K562 (cell line): ENCODE results near the gene DDX23.

Experiments used
- BCOR ChIP-seq: fragments of 450-650 bp; IDR thresholded peaks from 2 replicates; pipeline ENCODE4 v1.6.1; 2016
- CREM ChIP-seq: IDR thresholded peaks from 2 replicates; pipeline ENCODE4 v1.6.1; 2014; ENCODE audit warnings: antibody characterized with exemption, low read depth
- CTCF ChIP-seq, 3 experiments: IDR thresholded peaks in 2 of 3; conservative IDR thresholded peaks in 1 of 3; 2 replicates each; pipeline ENCODE4 v1.5.1; 2011 to 2012; ENCODE audit warnings: low read length in 3 of 3, mild to moderate bottlenecking in 3 of 3, control low read depth in 2 of 3, improper control_type of control experiment in 1 of 3, inconsistent platforms in 1 of 3, low read depth in 1 of 3, mixed read lengths in 1 of 3, moderate library complexity in 1 of 3; ENCODE audit not compliant: insufficient read depth in 2 of 3
- EZH2 ChIP-seq: IDR thresholded peaks from 2 replicates; pipeline ENCODE4 v1.6.1; 2012; ENCODE audit warnings: low read depth, mild to moderate bottlenecking, inconsistent platforms, low read length, borderline replicate concordance
- FOXM1 ChIP-seq, 2 experiments: fragments of 450-650 bp in 1 of 2; sonication (generic) in 1 of 2; formaldehyde crosslinking in 1 of 2; IDR thresholded peaks; 2 replicates each; pipeline versions ENCODE4 v1.6.1 to v1.9.0; 2017 to 2022; ENCODE audit warnings: low read depth in 2 of 2, mild to moderate bottlenecking in 2 of 2, missing genetic modification reagents in 1 of 2, moderate library complexity in 1 of 2
- JUND ChIP-seq, 2 experiments: IDR thresholded peaks; 2 replicates in 1 of 2; 3 replicates in 1 of 2; pipeline ENCODE4 v1.6.1; 2011; ENCODE audit warnings: borderline replicate concordance in 2 of 2, low read depth in 2 of 2, low read length in 2 of 2, improper control_type of control experiment in 1 of 2, missing biosample characterization in 1 of 2, missing genetic modification characterization in 1 of 2, missing genetic modification reagents in 1 of 2
- MCM7 ChIP-seq, 2 experiments: fragments of 450-650 bp; IDR thresholded peaks; 2 replicates each; pipeline ENCODE4 v1.6.1; 2016 to 2018
- PRDM10 ChIP-seq: fragments of 450-650 bp; IDR thresholded peaks from 2 replicates; pipeline ENCODE4 v1.6.1; 2018; ENCODE audit not compliant: partially characterized antibody
- SMC3 ChIP-seq: conservative IDR thresholded peaks from 2 replicates; pipeline ENCODE4 v1.6.1; 2011; ENCODE audit warnings: low read depth, low read length, improper control_type of control experiment; ENCODE audit not compliant: insufficient read depth
- TAF1 ChIP-seq: IDR thresholded peaks from 2 replicates; pipeline ENCODE4 v1.6.1; 2011; ENCODE audit warnings: mild to moderate bottlenecking, low read length, moderate library complexity; ENCODE audit not compliant: insufficient read depth, control insufficient read depth, severe bottlenecking; ENCODE audit errors: extremely low read depth
- TCF7 ChIP-seq: sonication (generic); IDR thresholded peaks from 2 replicates; pipeline ENCODE4 v1.6.1; 2016; ENCODE audit warnings: antibody characterized with exemption, borderline replicate concordance
- ZNF324 ChIP-seq: fragments of 250-450 bp; sonication (Bioruptor Pico); IDR thresholded peaks from 2 replicates; pipeline ENCODE4 v1.4.0; 2020; ENCODE audit warnings: mild to moderate bottlenecking
- ZNF41 ChIP-seq: fragments of 250-450 bp; sonication (Bioruptor Pico); conservative IDR thresholded peaks from 2 replicates; pipeline ENCODE4 v1.4.0; 2020; ENCODE audit warnings: mild to moderate bottlenecking

GRCh38 chr12:48894271-48894670 is 42.3 kb upstream of the DDX23 start:
- TF ChIP-seq MCM7 (IDR thresholded peaks at IDR 0.05) (no peak), SMC3 (no peak), EZH2 (no peak), ZNF41 (CRISPR knock-in tag) (no peak), BCOR (no peak), CTCF (IDR thresholded peaks at IDR 0.05 in 2 of 3, conservative IDR thresholded peaks at IDR 0.05 in 1 of 3; ENCODE audit: insufficient read depth in 2 of 3, low read depth in 1 of 3, low read length in 3 of 3) (no peak), JUND (IDR thresholded peaks at IDR 0.05; ENCODE audit: borderline replicate concordance, low read depth, low read length) (no peak), JUND (tag; IDR thresholded peaks at IDR 0.05; ENCODE audit: borderline replicate concordance, low read depth, low read length) (no peak), TAF1 (no peak), FOXM1 (IDR thresholded peaks at IDR 0.05; ENCODE audit: low read depth) (no peak), FOXM1 (CRISPR knock-in tag; IDR thresholded peaks at IDR 0.05; ENCODE audit: low read depth) (no peak), ZNF324 (CRISPR knock-in tag) (no peak), TCF7 (no peak), PRDM10 (no peak), CREM (no peak)
